ENCODE results near the gene RORB. TPM values are rescaled to one million over a fixed set of nuclear protein-coding genes. Genes with fewer than 3 reads are reported as not detected.

RORB gene
- total RNA-seq, 4 donors from 2014 or later: 0.25 to 0.72 (median 0.50) TPM

DNA sequence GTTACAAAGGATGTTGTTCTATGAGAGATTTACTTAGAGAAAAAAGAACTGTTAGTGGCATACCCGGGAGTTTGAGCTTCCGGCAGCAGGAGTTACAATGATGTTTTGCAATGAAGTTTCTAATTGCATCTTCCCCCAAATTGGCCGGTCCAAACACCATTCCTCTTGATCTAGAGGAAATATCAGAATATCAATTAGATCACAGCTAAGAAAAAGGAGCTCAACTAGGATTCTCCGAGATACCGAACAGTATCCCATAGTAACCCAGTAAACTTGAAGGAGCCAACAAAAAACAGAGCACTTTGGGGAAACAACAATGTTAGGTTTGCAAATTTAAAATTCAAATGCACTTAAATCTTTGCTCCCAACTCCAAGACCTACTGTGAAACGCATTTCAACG lies 231.0 kb downstream of the RORB start:
- TF ChIP-seq CTCF (IDR thresholded peaks at IDR 0.05) (no peak), POLR2AphosphoS5 (IDR thresholded peaks at IDR 0.05) (no peak), EP300 (IDR thresholded peaks at IDR 0.05) (no peak), POLR2A (IDR thresholded peaks at IDR 0.05) (no peak)
- Histone ChIP-seq H3K27ac (no peak overlapping the region), H3K9me3 (no peaks in the 10 kb centered on the region), H3K4me1 (peaks cover 4% of the 10 kb centered on the region), H3K27me3 (no peaks in the 10 kb centered on the region), H3K36me3 (no peaks in the 10 kb centered on the region), H3K4me3 (no peak overlapping the region)
- DNase-seq (ENCODE audit: low spot score in 2 of 2): no peak
- WGBS: 75% methylated on average over 7 of the region's 7 CpGs

GRCh38 chr9:74729136-74729695 lies 232.1 kb downstream of the RORB start:
- Histone ChIP-seq H3K4me3 (no peak overlapping the region), H3K27me3 (no peaks in the 10 kb centered on the region), H3K27ac (no peak overlapping the region), H3K4me1 (peaks cover 4% of the 10 kb centered on the region), H3K9me3 (no peaks in the 10 kb centered on the region), H3K36me3 (no peaks in the 10 kb centered on the region)
- 23% methylated on average over 9 of the region's 9 CpGs for WGBS
- TF ChIP-seq EP300 (IDR thresholded peaks at IDR 0.05) (no peak), CTCF (IDR thresholded peaks at IDR 0.05) (no peak), POLR2A (IDR thresholded peaks at IDR 0.05) (no peak), POLR2AphosphoS5 (IDR thresholded peaks at IDR 0.05) (no peak)
- DNase-seq (ENCODE audit: low spot score in 2 of 2): no peak

DNA sequence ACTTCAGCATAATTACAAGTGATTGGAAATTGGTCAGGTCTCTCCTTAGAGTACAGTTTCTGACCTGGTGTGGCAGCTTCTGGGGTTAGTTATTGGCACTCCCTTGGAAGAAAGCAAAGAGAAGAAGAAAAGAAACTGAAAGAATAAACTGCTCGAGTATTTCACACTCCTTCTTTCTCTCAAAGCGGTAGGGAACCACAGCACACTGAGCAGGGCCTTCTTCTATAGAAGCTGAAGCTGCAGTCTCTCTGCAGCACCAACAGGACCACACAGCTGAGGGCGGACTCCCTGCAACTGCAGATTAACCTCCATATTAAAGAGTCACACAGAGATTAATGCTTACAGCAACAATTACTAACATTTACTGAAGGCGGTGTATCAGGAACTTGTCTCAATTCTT lies 238.6 kb downstream of the RORB start:
- no peaks in the 10 kb centered on the region for H3K27me3 ChIP-seq
- 83% methylated on average over 4 of the region's 4 CpGs for WGBS
- H3K9me3 ChIP-seq: no peaks in the 10 kb centered on the region
- H3K27ac ChIP-seq: no peak overlapping the region
- no peak for TF ChIP-seq POLR2A (IDR thresholded peaks at IDR 0.05)
- H3K36me3 ChIP-seq: no peaks in the 10 kb centered on the region
- H3K4me1 ChIP-seq: no peaks in the 10 kb centered on the region
- no peak overlapping the region for H3K4me3 ChIP-seq
- no peak for DNase-seq (ENCODE audit: low spot score in 2 of 2)

DNA sequence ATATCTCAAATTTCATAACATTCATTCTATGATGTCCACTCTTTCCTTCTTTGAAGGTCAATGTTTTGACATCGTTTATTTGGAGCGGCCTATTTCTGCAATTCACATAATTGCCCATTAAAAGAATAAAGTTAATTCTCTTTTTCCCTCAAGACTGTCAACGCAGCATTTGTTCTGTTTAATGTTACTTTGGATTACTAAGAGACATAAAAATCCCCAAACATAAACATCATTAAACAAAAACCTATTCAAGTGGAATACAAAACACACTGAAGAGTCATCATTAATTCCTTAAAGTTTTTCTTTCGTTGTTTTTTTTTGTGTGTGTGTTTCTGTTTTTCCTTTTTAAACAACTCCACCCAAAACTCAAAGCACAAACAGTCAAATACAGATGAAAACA lies 239.5 kb downstream of the RORB start:
- WGBS: 85% methylated on average over 4 of the region's 4 CpGs
- H3K27ac ChIP-seq: no peak overlapping the region
- DNase-seq (ENCODE audit: low spot score in 2 of 2): no peak
- H3K27me3 ChIP-seq: no peaks in the 10 kb centered on the region
- no peaks in the 10 kb centered on the region for H3K36me3 ChIP-seq
- H3K4me3 ChIP-seq: no peak overlapping the region
- TF ChIP-seq POLR2A (IDR thresholded peaks at IDR 0.05): no peak
- TF ChIP-seq POLR2AphosphoS5 (IDR thresholded peaks at IDR 0.05): no peak
- TF ChIP-seq EP300 (IDR thresholded peaks at IDR 0.05): no peak
- no peak for TF ChIP-seq CTCF (IDR thresholded peaks at IDR 0.05)
- no peaks in the 10 kb centered on the region for H3K9me3 ChIP-seq
- no peaks in the 10 kb centered on the region for H3K4me1 ChIP-seq

- Histone ChIP-seq H3K27ac (no peak overlapping the region), H3K4me3 (no peak overlapping the region), H3K27me3 (no peaks in the 10 kb centered on the region), H3K9me3 (no peaks in the 10 kb centered on the region), H3K36me3 (no peaks in the 10 kb centered on the region), H3K4me1 (peaks cover 2% of the 10 kb centered on the region)
- DNase-seq (ENCODE audit: low spot score in 2 of 2): no peak
- WGBS: 94% methylated on average over 1 of the region's 1 CpG
- TF ChIP-seq POLR2AphosphoS5 (IDR thresholded peaks at IDR 0.05) (no peak), EP300 (IDR thresholded peaks at IDR 0.05) (no peak), POLR2A (IDR thresholded peaks at IDR 0.05) (no peak), CTCF (IDR thresholded peaks at IDR 0.05) (no peak)
Observed at GRCh38 chr9:74742191-74742790, 245.2 kb downstream of the RORB start.

Data from suprapubic skin (tissue), 4 donors.